Vagina (tissue), 2 donors: ENCODE data around the gene CNTN1.

Source experiments
- POLR2A ChIP-seq, 2 donors: fragments of 450-650 bp; IDR thresholded peaks; one replicate each; pipeline ENCODE4 v1.6.1; 2017; ENCODE audit warnings: antibody characterized with exemption in 2 of 2, mild to moderate bottlenecking in 2 of 2, moderate library complexity in 2 of 2
- TF ChIP-seq, protein P1 (sequence below), 3 experiments: fragments of 450-650 bp in 2 of 3; fragments of 200-600 bp in 1 of 3; sonication (generic) in 1 of 3; IDR thresholded peaks; one replicate each; pipeline ENCODE4 v1.5.1; 2017 to 2019; ENCODE audit warnings: antibody characterized with exemption in 3 of 3, mild to moderate bottlenecking in 2 of 3, moderate library complexity in 2 of 3

DNA sequence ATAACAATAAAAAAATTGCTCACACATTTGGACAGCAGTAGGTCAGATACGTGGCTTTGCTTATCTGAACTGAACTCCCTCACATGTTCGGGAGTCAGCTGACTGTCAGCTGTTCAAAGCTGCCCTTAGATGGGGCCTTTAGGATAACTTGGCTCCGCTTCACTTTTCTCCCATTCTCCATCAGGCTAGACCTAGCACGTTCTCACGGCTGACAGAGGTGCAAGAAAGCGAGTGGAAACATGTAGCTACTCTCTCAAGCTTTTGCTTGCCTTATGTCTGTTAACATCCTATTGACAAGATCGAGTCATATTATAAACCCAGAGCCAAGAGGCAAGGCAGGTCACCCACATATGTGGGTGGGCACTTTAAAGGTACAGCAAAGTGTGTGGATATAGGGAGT lies 383.9 kb downstream of the CNTN1 start:
- TF ChIP-seq, protein P1, sequence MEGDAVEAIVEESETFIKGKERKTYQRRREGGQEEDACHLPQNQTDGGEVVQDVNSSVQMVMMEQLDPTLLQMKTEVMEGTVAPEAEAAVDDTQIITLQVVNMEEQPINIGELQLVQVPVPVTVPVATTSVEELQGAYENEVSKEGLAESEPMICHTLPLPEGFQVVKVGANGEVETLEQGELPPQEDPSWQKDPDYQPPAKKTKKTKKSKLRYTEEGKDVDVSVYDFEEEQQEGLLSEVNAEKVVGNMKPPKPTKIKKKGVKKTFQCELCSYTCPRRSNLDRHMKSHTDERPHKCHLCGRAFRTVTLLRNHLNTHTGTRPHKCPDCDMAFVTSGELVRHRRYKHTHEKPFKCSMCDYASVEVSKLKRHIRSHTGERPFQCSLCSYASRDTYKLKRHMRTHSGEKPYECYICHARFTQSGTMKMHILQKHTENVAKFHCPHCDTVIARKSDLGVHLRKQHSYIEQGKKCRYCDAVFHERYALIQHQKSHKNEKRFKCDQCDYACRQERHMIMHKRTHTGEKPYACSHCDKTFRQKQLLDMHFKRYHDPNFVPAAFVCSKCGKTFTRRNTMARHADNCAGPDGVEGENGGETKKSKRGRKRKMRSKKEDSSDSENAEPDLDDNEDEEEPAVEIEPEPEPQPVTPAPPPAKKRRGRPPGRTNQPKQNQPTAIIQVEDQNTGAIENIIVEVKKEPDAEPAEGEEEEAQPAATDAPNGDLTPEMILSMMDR (IDR thresholded peaks at IDR 0.05) = no peak
- TF ChIP-seq POLR2A (IDR thresholded peaks at IDR 0.05) = no peak
